OCI-LY3 (cell line): ENCODE data around the gene OBP2B.

Experiments used
- EZH2phosphoT487 ChIP-seq: fragments of 200-600 bp; shearing (Covaris generic); IDR thresholded peaks from 2 replicates; pipeline ENCODE4 v1.6.1; 2018; ENCODE audit warnings: antibody characterized with exemption, mixed run types, low read depth
- TF ChIP-seq, protein P1 (sequence below): fragments of 200-600, 300-600 bp; sonication (generic); IDR thresholded peaks from 2 replicates; pipeline ENCODE4 v1.5.1; 2014; ENCODE audit warnings: antibody characterized with exemption, low read length, low read depth

DNA sequence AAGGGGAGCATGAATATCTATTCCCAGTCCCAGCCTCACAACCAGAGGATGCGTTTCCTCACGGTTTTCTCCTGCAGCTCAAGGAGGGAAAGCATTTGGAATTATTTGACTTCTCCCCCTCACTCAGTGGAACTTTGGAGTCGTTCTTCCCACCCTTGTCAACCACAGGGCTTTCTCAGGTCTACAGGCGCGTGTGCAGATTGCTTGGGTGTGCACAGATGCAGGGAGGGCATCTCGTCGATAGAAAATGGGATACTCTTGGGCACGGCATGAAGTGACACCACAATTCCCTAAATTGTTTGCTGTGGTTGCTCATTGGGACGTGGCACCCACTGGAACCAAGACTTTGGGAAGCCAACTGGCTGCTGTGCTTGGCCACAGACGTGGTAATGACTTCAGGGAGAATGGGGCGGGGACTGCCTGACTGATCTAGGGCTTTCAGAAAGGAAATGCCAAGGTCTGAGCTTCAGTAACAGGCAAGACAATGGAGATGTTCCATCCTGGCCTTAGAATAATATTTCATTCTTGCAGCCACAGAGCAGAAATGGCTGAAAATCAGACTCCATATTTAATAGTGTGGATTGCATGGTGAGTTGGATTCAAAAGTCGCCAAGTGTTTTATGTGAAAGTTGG, 12.2 kb upstream of the OBP2B start:
- TF ChIP-seq, protein P1, sequence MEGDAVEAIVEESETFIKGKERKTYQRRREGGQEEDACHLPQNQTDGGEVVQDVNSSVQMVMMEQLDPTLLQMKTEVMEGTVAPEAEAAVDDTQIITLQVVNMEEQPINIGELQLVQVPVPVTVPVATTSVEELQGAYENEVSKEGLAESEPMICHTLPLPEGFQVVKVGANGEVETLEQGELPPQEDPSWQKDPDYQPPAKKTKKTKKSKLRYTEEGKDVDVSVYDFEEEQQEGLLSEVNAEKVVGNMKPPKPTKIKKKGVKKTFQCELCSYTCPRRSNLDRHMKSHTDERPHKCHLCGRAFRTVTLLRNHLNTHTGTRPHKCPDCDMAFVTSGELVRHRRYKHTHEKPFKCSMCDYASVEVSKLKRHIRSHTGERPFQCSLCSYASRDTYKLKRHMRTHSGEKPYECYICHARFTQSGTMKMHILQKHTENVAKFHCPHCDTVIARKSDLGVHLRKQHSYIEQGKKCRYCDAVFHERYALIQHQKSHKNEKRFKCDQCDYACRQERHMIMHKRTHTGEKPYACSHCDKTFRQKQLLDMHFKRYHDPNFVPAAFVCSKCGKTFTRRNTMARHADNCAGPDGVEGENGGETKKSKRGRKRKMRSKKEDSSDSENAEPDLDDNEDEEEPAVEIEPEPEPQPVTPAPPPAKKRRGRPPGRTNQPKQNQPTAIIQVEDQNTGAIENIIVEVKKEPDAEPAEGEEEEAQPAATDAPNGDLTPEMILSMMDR: no peak
- no peak for TF ChIP-seq EZH2phosphoT487
